GM12878 (cell line): Measurements from ENCODE around the gene FBXW9. TPM values are rescaled to one million over a fixed set of nuclear protein-coding genes. Genes with fewer than 3 reads are reported as not detected.

ENCODE experiments used
- ATF7 ChIP-seq: fragments of 450-650 bp; IDR thresholded peaks from 2 replicates; pipeline ENCODE4 v1.6.1; 2016; ENCODE audit warnings: low read depth, mild to moderate bottlenecking
- CEBPZ ChIP-seq: fragments of 150-350 bp; IDR thresholded peaks from 2 replicates; pipeline ENCODE4 v1.6.1; 2016; ENCODE audit warnings: low read depth, low read length
- CHD2 ChIP-seq: IDR thresholded peaks from 2 replicates; pipeline ENCODE4 v1.6.1; 2011; ENCODE audit warnings: low read depth, low read length, improper control_type of control experiment, borderline replicate concordance
- EP300 ChIP-seq, 2 experiments: fragments of 150-350 bp in 1 of 2; IDR thresholded peaks; 2 replicates each; pipeline ENCODE4 v1.6.1; 2011 to 2012; ENCODE audit warnings: low read depth in 2 of 2, low read length in 2 of 2, borderline replicate concordance in 1 of 2, improper control_type of control experiment in 1 of 2, inconsistent platforms in 1 of 2; ENCODE audit not compliant: control insufficient read depth in 1 of 2
- FOS ChIP-seq: IDR thresholded peaks from 3 replicates; pipeline ENCODE4 v1.6.1; 2011; ENCODE audit warnings: borderline replicate concordance; ENCODE audit not compliant: insufficient read length; ENCODE audit errors: extremely low read depth
- MEF2A ChIP-seq: IDR thresholded peaks from 2 replicates; pipeline ENCODE4 v1.6.1; 2011; ENCODE audit warnings: low read depth, mild to moderate bottlenecking, low read length, moderate library complexity; ENCODE audit not compliant: insufficient read depth
- MTA2 ChIP-seq: fragments of 450-650 bp; IDR thresholded peaks from 2 replicates; pipeline ENCODE4 v1.6.1; 2016; ENCODE audit warnings: low read depth, mild to moderate bottlenecking, moderate library complexity
- MTA3 ChIP-seq: IDR thresholded peaks from 2 replicates; pipeline ENCODE4 v1.6.1; 2012; ENCODE audit warnings: low read length, inconsistent platforms, borderline replicate concordance
- NR2C2 ChIP-seq: IDR thresholded peaks from 2 replicates; pipeline ENCODE4 v1.6.1; 2011; ENCODE audit warnings: borderline replicate concordance, low read depth; ENCODE audit not compliant: control insufficient read depth, insufficient read length
- PAX8 ChIP-seq: fragments of 450-650 bp; IDR thresholded peaks from 2 replicates; pipeline ENCODE4 v1.6.1; 2017; ENCODE audit warnings: mild to moderate bottlenecking, moderate library complexity
- RCOR1 ChIP-seq: conservative IDR thresholded peaks from 2 replicates; pipeline ENCODE4 v1.6.1; 2012; ENCODE audit warnings: low read depth, low read length, improper control_type of control experiment
- REST ChIP-seq: IDR thresholded peaks from 2 replicates; pipeline ENCODE4 v1.6.1; 2012; ENCODE audit warnings: mild to moderate bottlenecking, low read depth, low read length
- STAT1 ChIP-seq: fragments of 450-650 bp; conservative IDR thresholded peaks from 2 replicates; pipeline ENCODE4 v1.6.1; 2014; ENCODE audit warnings: antibody characterized with exemption, mild to moderate bottlenecking
- TCF12 ChIP-seq: IDR thresholded peaks from 2 replicates; pipeline ENCODE4 v1.6.1; 2011; ENCODE audit warnings: low read depth, mild to moderate bottlenecking, low read length
- YBX1 ChIP-seq: fragments of 450-650 bp; IDR thresholded peaks from 2 replicates; pipeline ENCODE4 v1.6.1; 2016; ENCODE audit warnings: antibody characterized with exemption
- YY1 ChIP-seq: IDR thresholded peaks from 2 replicates; pipeline ENCODE4 v1.6.1; 2011; ENCODE audit warnings: low read depth, mild to moderate bottlenecking, low read length
- ZBED1 ChIP-seq: IDR thresholded peaks from 2 replicates; pipeline ENCODE4 v1.6.1; 2016; ENCODE audit warnings: borderline replicate concordance
- ZNF217 ChIP-seq: fragments of 450-650 bp; IDR thresholded peaks from 2 replicates; pipeline ENCODE4 v1.6.1; 2017; ENCODE audit warnings: antibody characterized with exemption, mild to moderate bottlenecking
- ZNF622 ChIP-seq: fragments of 450-650 bp; IDR thresholded peaks from 2 replicates; pipeline ENCODE4 v1.6.1; 2017; ENCODE audit warnings: mild to moderate bottlenecking, inconsistent platforms
- ZNF687 ChIP-seq: fragments of 450-650 bp; IDR thresholded peaks from 2 replicates; pipeline ENCODE4 v1.6.1; 2017; ENCODE audit warnings: mild to moderate bottlenecking, moderate library complexity
- polyA plus RNA-seq, 11 experiments: library from polyadenylated mRNA; depleted of rRNA in 4 of 11; unstranded in 6 of 11; stranded (reverse) in 5 of 11; fragments of >200 nt; fragmentation: Nextera tagmentation in 4 of 11; fragmentation: Illumina TruSeq in 1 of 11; extraction: Ambion mirVana in 4 of 11; extraction: Trizol in 1 of 11; gene quantifications; 1 replicate in 1 of 11; 2 replicates in 10 of 11; pipeline versions ENCODE4 v1.2.1 to v1.2.3, GENCODE V29; 2011 to 2016; ENCODE audit warnings: inconsistent platforms in 2 of 11, missing spikeins in 2 of 11, low read depth in 1 of 11
- total RNA-seq, 4 experiments: library from RNA; depleted of rRNA in 3 of 4; stranded (reverse); fragments of >200 nt in 3 of 4; fragmentation: Illumina TruSeq in 1 of 4; extraction: Trizol in 1 of 4; gene quantifications; 2 replicates each; pipeline versions ENCODE4 v1.2.1 to v1.2.3, GENCODE V29; 2013 to 2021

Gene FBXW9
- total and polyA plus RNA-seq, 10 of the 15 experiments (the other 5 are each of a cell fraction or from before 2014, with no cell fraction given), result 0.21 to 14.8 (median 7.3) TPM

- TF ChIP-seq ZNF687, result peak; percentile 23; the same call in 1 of the 2 replicates
- TF ChIP-seq RCOR1, result no peak
- no peak for TF ChIP-seq ZBED1
- no peak for TF ChIP-seq TCF12
- TF ChIP-seq STAT1, result no peak
- no peak for TF ChIP-seq NR2C2
- TF ChIP-seq MTA2, result no peak
- no peak for TF ChIP-seq CEBPZ
- TF ChIP-seq ZNF622, result no peak
- TF ChIP-seq YBX1, result no peak
- TF ChIP-seq ZNF217, result no peak
- TF ChIP-seq EP300 (IDR thresholded peaks at IDR 0.05; ENCODE audit: borderline replicate concordance in 1 of 2, control insufficient read depth in 1 of 2, low read depth in 2 of 2, low read length in 2 of 2), result peak; percentile 4 to 40; a peak in 1 of 4 replicates
- no peak for TF ChIP-seq CHD2
- TF ChIP-seq ATF7, result peak; percentile 70; the same call in 1 of the 2 replicates
- no peak; the same call in 1 of the 2 replicates for TF ChIP-seq YY1
- no peak for TF ChIP-seq REST
- no peak for TF ChIP-seq MTA3
- no peak for TF ChIP-seq PAX8
- 0 out of 2 replicates have a peak, but pooled peaks have one; percentile 10 for TF ChIP-seq MEF2A
- TF ChIP-seq FOS, result peak; percentile 29
Measured at GRCh38 chr19:12722566-12723380, 26.3 kb upstream of the FBXW9 start (continued).
